GM21723 (cell line): ENCODE results near the gene PMEPA1.

ENCODE experiments used
- ATAC-seq: cut with Tn5 transposase; IDR thresholded peaks from one replicate; pipeline ENCODE4 v1.9.1; 2021; ENCODE audit warnings: mild to moderate bottlenecking, moderate library complexity; ENCODE audit not compliant: unreplicated experiment

PMEPA1 gene

GRCh38 chr20:57712851-57713504, 3.2 kb upstream of the PMEPA1 start:
- ATAC-seq: no peak

GRCh38 chr20:57712341-57712740, 2.5 kb upstream of the PMEPA1 start:
- ATAC-seq: no peak

GRCh38 chr20:57711826-57712225, 2.0 kb upstream of the PMEPA1 start:
- no peak for ATAC-seq

- no peak for ATAC-seq
These were observed 1.5 kb upstream of the PMEPA1 start for GRCh38 chr20:57711311-57711712.

- no peak for ATAC-seq
These were observed 1.0 kb upstream of the PMEPA1 start for GRCh38 chr20:57710841-57711240.

- ATAC-seq: no peak
These were observed 831 bp downstream of the PMEPA1 start for GRCh38 chr20:57708694-57709673.

GRCh38 chr20:57707849-57708693, 1.7 kb downstream of the PMEPA1 start:
- no peak for ATAC-seq

- ATAC-seq: no peak
These were observed 2.5 kb downstream of the PMEPA1 start for GRCh38 chr20:57707320-57707719.

- no peak for ATAC-seq
These were observed 4.5 kb downstream of the PMEPA1 start for GRCh38 chr20:57705127-57705899.

- ATAC-seq: no peak
These were observed 5.6 kb downstream of the PMEPA1 start for GRCh38 chr20:57704245-57704644.

- ATAC-seq: no peak
These were observed 6.8 kb downstream of the PMEPA1 start for GRCh38 chr20:57703013-57703412.

GRCh38 chr20:57702521-57702920, 7.3 kb downstream of the PMEPA1 start:
- ATAC-seq: no peak

GRCh38 chr20:57702091-57702490, 7.7 kb downstream of the PMEPA1 start:
- no peak for ATAC-seq

GRCh38 chr20:57701651-57702050, 8.2 kb downstream of the PMEPA1 start:
- no peak for ATAC-seq

GRCh38 chr20:57701090-57701489, 8.7 kb downstream of the PMEPA1 start:
- ATAC-seq: no peak

GRCh38 chr20:57699395-57699794, 10.4 kb downstream of the PMEPA1 start:
- ATAC-seq: no peak

GRCh38 chr20:57698867-57699275, 10.9 kb downstream of the PMEPA1 start:
- peak; percentile 45 for ATAC-seq

GRCh38 chr20:57698116-57698866, 11.5 kb downstream of the PMEPA1 start:
- no peak for ATAC-seq

- no peak for ATAC-seq
These were observed 12.3 kb downstream of the PMEPA1 start for GRCh38 chr20:57697543-57697942.
